H1 (cell line): Measurements from ENCODE around the gene LRCH3. TPM values are rescaled to one million over a fixed set of nuclear protein-coding genes. Genes with fewer than 3 reads are reported as not detected.

Experiments
- CTCF ChIA-PET: fragments of 300-600 bp; sonication (Branson Sonifier 250); formaldehyde crosslinking; loops from one replicate; lab custom pipeline; 2021; ENCODE audit not compliant: partially characterized antibody; lab: Charles Lee
- POLR2A ChIA-PET: fragments of 300-600 bp; sonication (Branson Sonifier 250); formaldehyde crosslinking; loops from one replicate; lab custom pipeline; 2021; ENCODE audit warnings: inconsistent platforms; ENCODE audit not compliant: partially characterized antibody; lab: Charles Lee
- DNase-seq, 2 experiments: peaks; one replicate each; pipeline versions ENCODE4 v3.0.0 to v3.0.0-alpha.2; 2010 to 2022; ENCODE audit warnings: low spot score in 2 of 2, low read depth in 1 of 2, mixed read lengths in 1 of 2
- FAIRE-seq: peaks from 2 replicates; lab custom pipeline; 2011; peaks lifted over from hg19 to GRCh38; lab: Jason Lieb, UNC
- H2AFZ ChIP-seq: 2 replicates; pipeline ENCODE4 v1.8.1; 2012; ENCODE audit warnings: low read length, inconsistent platforms
- H2AK5ac ChIP-seq: 2 replicates; pipeline ENCODE4 v1.6.1; 2013; ENCODE audit warnings: low read depth, low read length
- H2BK120ac ChIP-seq: replicated peaks from 2 replicates; pipeline ENCODE3; 2013; ENCODE audit warnings: low read depth, low read length, inconsistent platforms
- H2BK12ac ChIP-seq: 2 replicates; pipeline ENCODE4 v1.6.1; 2013; ENCODE audit warnings: low read depth, low read length
- H2BK15ac ChIP-seq: 2 replicates; pipeline ENCODE4 v1.6.1; 2013; ENCODE audit warnings: low read length
- H2BK20ac ChIP-seq: 2 replicates; pipeline ENCODE4 v1.6.1; 2013; ENCODE audit warnings: low read length
- H2BK5ac ChIP-seq: 2 replicates; pipeline ENCODE4 v1.6.1; 2013; ENCODE audit warnings: low read depth, low read length
- H3K14ac ChIP-seq: 2 replicates; pipeline ENCODE4 v1.6.1; 2013; ENCODE audit warnings: inconsistent platforms; ENCODE audit not compliant: insufficient read length
- H3K18ac ChIP-seq: 2 replicates; pipeline ENCODE4 v1.6.1; 2013; ENCODE audit warnings: low read length; ENCODE audit errors: extremely low read depth
- H3K23ac ChIP-seq: 2 replicates; pipeline ENCODE4 v1.6.1; 2013; ENCODE audit warnings: inconsistent platforms; ENCODE audit not compliant: insufficient read length
- H3K23me2 ChIP-seq: 2 replicates; pipeline ENCODE4 v1.6.1; 2013; ENCODE audit warnings: low read depth, low read length
- H3K27ac ChIP-seq: 2 replicates; pipeline ENCODE4 v1.6.1; 2011; ENCODE audit warnings: low read depth, low read length, inconsistent platforms
- H3K27me3 ChIP-seq, 4 experiments: replicated peaks in 1 of 4; 1 replicate in 1 of 4; 2 replicates in 3 of 4; pipeline versions ENCODE4 v1.6.1 to v1.8.1; 2011 to 2013; ENCODE audit warnings: low read length in 3 of 4, mild to moderate bottlenecking in 3 of 4, inconsistent platforms in 2 of 4, mixed read lengths in 2 of 4, moderate library complexity in 1 of 4; ENCODE audit not compliant: control insufficient read depth in 3 of 4, insufficient read depth in 3 of 4; ENCODE audit errors: extremely low read depth in 1 of 4
- H3K36me3 ChIP-seq, 4 experiments: 2 replicates each; pipeline versions ENCODE4 v1.6.1 to v1.8.1; 2011 to 2013; ENCODE audit warnings: mild to moderate bottlenecking in 4 of 4, low read length in 3 of 4, moderate library complexity in 2 of 4, control low read depth in 1 of 4, inconsistent platforms in 1 of 4; ENCODE audit not compliant: insufficient read depth in 4 of 4, control insufficient read depth in 2 of 4
- H3K4ac ChIP-seq: replicated peaks from 2 replicates; pipeline ENCODE3; 2013; ENCODE audit warnings: low read length, low read depth, mixed read lengths, inconsistent platforms; ENCODE audit not compliant: insufficient read length
- H3K4me1 ChIP-seq, 4 experiments: replicated peaks in 1 of 4; 1 replicate in 1 of 4; 2 replicates in 3 of 4; pipeline versions ENCODE4 v1.6.1 to v1.8.1; 2011 to 2013; ENCODE audit warnings: low read length in 3 of 4, inconsistent platforms in 2 of 4, mixed read lengths in 1 of 4; ENCODE audit not compliant: insufficient read depth in 4 of 4, control insufficient read depth in 3 of 4
- H3K4me2 ChIP-seq, 2 experiments: 2 replicates each; pipeline versions ENCODE4 v1.6.1 to v1.8.1; 2011 to 2013; ENCODE audit warnings: low read depth in 2 of 2, low read length in 2 of 2, control low read depth in 1 of 2, inconsistent platforms in 1 of 2, mild to moderate bottlenecking in 1 of 2; ENCODE audit not compliant: insufficient read depth in 1 of 2
- H3K4me3 ChIP-seq, 4 experiments: fragments of 200-600, 300-600 bp in 1 of 4; sonication (generic), shearing (Covaris generic), sonication (Bioruptor Twin) in 1 of 4; 2 replicates each; pipeline versions ENCODE4 v1.5.1 to v1.8.1; 2011 to 2016; ENCODE audit warnings: low read length in 4 of 4, low read depth in 3 of 4, control low read depth in 2 of 4, inconsistent platforms in 2 of 4, mild to moderate bottlenecking in 2 of 4, mixed read lengths in 1 of 4, moderate library complexity in 1 of 4; ENCODE audit not compliant: insufficient read depth in 2 of 4; ENCODE audit errors: extremely low read depth in 1 of 4
- H3K56ac ChIP-seq: replicated peaks from 2 replicates; pipeline ENCODE3; 2013; ENCODE audit warnings: low read depth, mild to moderate bottlenecking, mixed read lengths, low read length, inconsistent platforms; ENCODE audit not compliant: insufficient read length
- H3K79me1 ChIP-seq: 2 replicates; pipeline ENCODE4 v1.6.1; 2013; ENCODE audit warnings: low read depth, low read length, control low read depth
- H3K79me2 ChIP-seq, 2 experiments: 2 replicates each; pipeline versions ENCODE4 v1.6.1 to v1.8.1; 2012 to 2013; ENCODE audit warnings: low read length in 2 of 2, mild to moderate bottlenecking in 2 of 2, inconsistent platforms in 1 of 2; ENCODE audit not compliant: insufficient read depth in 2 of 2, control insufficient read depth in 1 of 2
- H3K9ac ChIP-seq, 4 experiments: replicated peaks in 1 of 4; 1 replicate in 1 of 4; 2 replicates in 3 of 4; pipeline versions ENCODE4 v1.6.1 to v1.8.1; 2011 to 2013; ENCODE audit warnings: low read depth in 3 of 4, low read length in 3 of 4, control low read depth in 2 of 4, mild to moderate bottlenecking in 2 of 4, moderate library complexity in 2 of 4, inconsistent platforms in 1 of 4; ENCODE audit errors: extremely low read depth in 1 of 4
- H3K9me3 ChIP-seq, 2 experiments: 2 replicates each; pipeline versions ENCODE4 v1.6.1 to v1.8.1; 2012 to 2013; ENCODE audit warnings: mild to moderate bottlenecking in 2 of 2, moderate library complexity in 2 of 2, control low read depth in 1 of 2, inconsistent platforms in 1 of 2, low read depth in 1 of 2, low read length in 1 of 2, mixed read lengths in 1 of 2; ENCODE audit not compliant: insufficient read depth in 2 of 2
- H4K20me1 ChIP-seq, 2 experiments: replicated peaks in 1 of 2; 2 replicates each; pipeline versions ENCODE3 to v1.8.1; 2011 to 2013; ENCODE audit warnings: inconsistent platforms in 2 of 2, low read length in 2 of 2, mild to moderate bottlenecking in 1 of 2; ENCODE audit not compliant: insufficient read depth in 2 of 2, control insufficient read depth in 1 of 2
- H4K5ac ChIP-seq: 2 replicates; pipeline ENCODE4 v1.6.1; 2013; ENCODE audit warnings: low read length, low read depth, mixed read lengths, inconsistent platforms; ENCODE audit not compliant: insufficient read length
- H4K8ac ChIP-seq: 2 replicates; pipeline ENCODE4 v1.8.0; 2013; ENCODE audit warnings: mild to moderate bottlenecking, moderate library complexity, low read length, inconsistent platforms; ENCODE audit not compliant: insufficient read depth; ENCODE audit errors: extremely low read depth
- H4K91ac ChIP-seq: replicated peaks from 2 replicates; pipeline ENCODE3; 2013; ENCODE audit warnings: low read length, mixed read lengths, inconsistent platforms; ENCODE audit not compliant: insufficient read length
- BCL11A ChIP-seq, 2 experiments: IDR thresholded peaks; one replicate each; pipeline ENCODE4 v1.6.1; 2011; ENCODE audit warnings: low read depth in 2 of 2, low read length in 2 of 2, mild to moderate bottlenecking in 2 of 2
- CHD2 ChIP-seq: IDR thresholded peaks from 2 replicates; pipeline ENCODE4 v1.6.1; 2012; ENCODE audit warnings: low read length, improper control_type of control experiment
- GABPA ChIP-seq: IDR thresholded peaks from 2 replicates; pipeline ENCODE4 v1.6.1; 2011; ENCODE audit warnings: mild to moderate bottlenecking, low read length, moderate library complexity, borderline replicate concordance; ENCODE audit not compliant: insufficient read depth
- KDM1A ChIP-seq: fragments of 200-600, 300-600 bp; sonication (generic); IDR thresholded peaks from 2 replicates; pipeline ENCODE4 v1.7.1; 2016; ENCODE audit warnings: mild to moderate bottlenecking, low read length, borderline replicate concordance
- MAX ChIP-seq: IDR thresholded peaks from 2 replicates; pipeline ENCODE4 v1.6.1; 2012; ENCODE audit warnings: inconsistent platforms
- RFX5 ChIP-seq: IDR thresholded peaks from 2 replicates; pipeline ENCODE4 v1.6.1; 2011; ENCODE audit warnings: low read depth, low read length, improper control_type of control experiment, borderline replicate concordance
- SIRT6 ChIP-seq: IDR thresholded peaks from one replicate; pipeline ENCODE4 v1.7.1; 2012; ENCODE audit warnings: low read length, inconsistent platforms
- SP4 ChIP-seq: IDR thresholded peaks from 2 replicates; pipeline ENCODE4 v1.6.1; 2012; ENCODE audit warnings: low read length, inconsistent platforms
- SRF ChIP-seq: IDR thresholded peaks from 2 replicates; pipeline ENCODE4 v1.6.1; 2011; ENCODE audit warnings: mild to moderate bottlenecking, low read depth, low read length, moderate library complexity
- SUZ12 ChIP-seq: fragments of 200-600 bp; sonication (generic); IDR thresholded peaks from 2 replicates; pipeline ENCODE4 v1.6.1; 2012; ENCODE audit warnings: mild to moderate bottlenecking, inconsistent platforms, low read length, moderate library complexity, mixed read lengths
- TAF7 ChIP-seq: optimal IDR thresholded peaks from 2 replicates; pipeline ENCODE3; 2011; ENCODE audit warnings: low read depth, mild to moderate bottlenecking, inconsistent platforms, low read length, moderate library complexity, borderline replicate concordance
- USF2 ChIP-seq: IDR thresholded peaks from 2 replicates; pipeline ENCODE4 v1.6.1; 2011; ENCODE audit warnings: low read length, improper control_type of control experiment
- ZNF274 ChIP-seq: IDR thresholded peaks from 2 replicates; pipeline ENCODE4 v1.7.0; 2012; ENCODE audit warnings: low read length, borderline replicate concordance; ENCODE audit errors: extremely low read depth
- WGBS, 2 experiments: shearing (Covaris generic) in 1 of 2; methylation state at CpG; one replicate each; pipeline versions ENCODE4 v1.1.6 to v1.1.7; 2013 to 2015; ENCODE audit warnings: low lambda C conversion rate in 2 of 2, mixed read lengths in 2 of 2, inconsistent platforms in 1 of 2, low coverage in 1 of 2, missing lambda C conversion rate in 1 of 2; ENCODE audit not compliant: insufficient replicate concordance in 2 of 2, insufficient coverage in 1 of 2, insufficient read length in 1 of 2; ENCODE audit errors: extremely low coverage in 1 of 2, missing lambda C conversion rate in 1 of 2; 5-methylcytosine and 5-hydroxymethylcytosine counted together
- polyA plus RNA-seq, 7 experiments: library from polyadenylated mRNA; depleted of rRNA in 3 of 7; stranded (reverse) in 5 of 7; unstranded in 2 of 7; fragments of >200 nt in 5 of 7; fragments of 200-250 nt in 2 of 7; gene quantifications; 1 replicate in 5 of 7; 2 replicates in 1 of 7; 4 replicates in 1 of 7; pipeline versions ENCODE4 v1.2.1 to v1.2.3, GENCODE V29; 2011 to 2013; ENCODE audit warnings: missing spikeins in 2 of 7, mixed read lengths in 2 of 7
- total RNA-seq: library from RNA; stranded (reverse); fragmentation: NEBNext Ultra II Directional; extraction: Animal tissue kit (Norgen Biotek cat#: 25700); gene quantifications from 2 replicates; pipeline ENCODE4 v1.2.1, GENCODE V29; 2021

Gene LRCH3
- total and polyA plus RNA-seq, 2 of the 8 experiments (the other 6 are each of a cell fraction or from before 2014, with no cell fraction given) = 58.4 to 66.0 TPM

- Histone ChIP-seq H3K9me3 (no peaks in the 10 kb centered on the region), H3K56ac (no peak overlapping the region), H3K79me1 (no peaks in the 10 kb centered on the region), H3K27me3 (no peaks in the 10 kb centered on the region), H3K4me2 (no peak overlapping the region), H2BK12ac (no peak overlapping the region), H3K36me3 (no peaks in the 10 kb centered on the region), H4K5ac (no peak overlapping the region), H3K79me2 (peaks cover 9 to 64% of the 10 kb centered on the region in 2 experiments), H4K20me1 (peaks cover 0 to 4% of the 10 kb centered on the region in 2 experiments), H3K23ac (no peak overlapping the region), H3K14ac (no peak overlapping the region), H2AFZ (no peak overlapping the region), H3K4ac (no peak overlapping the region), H3K27ac (no peak overlapping the region), H3K4me3 (peak overlapping the region in 1 of 4 experiments; percentile 22; a peak in 1 of 8 replicates), H2BK20ac (no peak overlapping the region), H3K23me2 (no peaks in the 10 kb centered on the region), H2BK120ac (no peak overlapping the region), H4K91ac (no peak overlapping the region), H3K18ac (no peak overlapping the region), H4K8ac (no peak overlapping the region), H3K9ac (no peak overlapping the region), H2AK5ac (no peak overlapping the region), H2BK5ac (no peak overlapping the region), H3K4me1 (no peaks in the 10 kb centered on the region), H2BK15ac (no peak overlapping the region)
- FAIRE-seq = no peak
- DNase-seq = no peak
- TF ChIP-seq GABPA = no peak
- TF ChIP-seq SIRT6 = no peak
- TF ChIP-seq TAF7 = no peak
- TF ChIP-seq SP4 = no peak
- no peak for TF ChIP-seq SRF
- no peak for TF ChIP-seq BCL11A (IDR thresholded peaks at IDR 0.05; ENCODE audit: low read depth in 2 of 2, low read length in 2 of 2)
- no peak for TF ChIP-seq ZNF274
- TF ChIP-seq RFX5 = no peak
- no peak for TF ChIP-seq KDM1A
- no peak for TF ChIP-seq USF2
- no peak for TF ChIP-seq MAX
- no peak for TF ChIP-seq CHD2
- no peak for TF ChIP-seq SUZ12
- WGBS, 2 experiments = 89% methylated on average over 2 of the region's 2 CpGs; no CpG with 5 or more reads in 1 of the 2 experiments
- POLR2A ChIA-PET = interaction anchor here (0.6 to 0.7 kb wide), 2 partner anchors 7 to 49 kb away, joined by 3 read pairs; no protein-coding TSS in a partner anchor
- CTCF ChIA-PET = interaction anchor here (0.6 to 2.1 kb wide), 2 partner anchors 9 to 438 kb away, joined by 3 to 7 read pairs; no protein-coding TSS in a partner anchor
Observed at GRCh38 chr3:197793247-197793646, 2.2 kb downstream of the LRCH3 start.
